CD14-positive monocyte (primary cell): ENCODE results near the gene SCD5. TPM values are rescaled to one million over a fixed set of nuclear protein-coding genes. Genes with fewer than 3 reads are reported as not detected.

Experiments used
- DNase-seq, 3 donors: peaks; one replicate each; pipeline ENCODE4 v3.0.0-alpha.2; 2011 to 2022
- H2AFZ ChIP-seq: 2 replicates; pipeline ENCODE4 v1.6.0; 2012; ENCODE audit warnings: mild to moderate bottlenecking, low read depth, low read length, inconsistent platforms; ENCODE audit not compliant: insufficient read depth, poor library complexity, severe bottlenecking
- H3K27ac ChIP-seq, 2 donors: 1 replicate in 1 of 2; 2 replicates in 1 of 2; pipeline ENCODE4 v1.5.1; 2012 to 2013; ENCODE audit warnings: low read length in 2 of 2, control low read depth in 1 of 2, inconsistent platforms in 1 of 2, low read depth in 1 of 2, mild to moderate bottlenecking in 1 of 2
- H3K27me3 ChIP-seq, 2 donors: one replicate each; pipeline versions ENCODE4 v1.6.0 to v1.6.1; 2011 to 2013; ENCODE audit warnings: low read length in 2 of 2; ENCODE audit not compliant: control insufficient read depth in 2 of 2, insufficient read depth in 2 of 2
- H3K36me3 ChIP-seq, 2 donors: replicated peaks in 1 of 2; 1 replicate in 1 of 2; 2 replicates in 1 of 2; pipeline versions ENCODE4 v1.5.1 to v1.6.1; 2012 to 2013; ENCODE audit warnings: low read length in 2 of 2, control low read depth in 1 of 2, inconsistent platforms in 1 of 2, mild to moderate bottlenecking in 1 of 2; ENCODE audit not compliant: insufficient read depth in 2 of 2, control insufficient read depth in 1 of 2
- H3K4me1 ChIP-seq, 2 donors: 1 replicate in 1 of 2; 2 replicates in 1 of 2; pipeline versions ENCODE4 v1.5.1 to v1.6.1; 2012 to 2013; ENCODE audit warnings: low read length in 2 of 2, control low read depth in 1 of 2, inconsistent platforms in 1 of 2, mild to moderate bottlenecking in 1 of 2, moderate library complexity in 1 of 2; ENCODE audit not compliant: insufficient read depth in 2 of 2, control insufficient read depth in 1 of 2
- H3K4me2 ChIP-seq: replicated peaks from 2 replicates; pipeline ENCODE3; 2012; ENCODE audit warnings: low read length, moderate library complexity, mild to moderate bottlenecking; ENCODE audit not compliant: poor library complexity, severe bottlenecking; ENCODE audit errors: extremely low read depth
- H3K4me3 ChIP-seq, 3 experiments: fragments of 200-600 bp in 1 of 3; sonication (generic) in 1 of 3; replicated peaks in 1 of 3; 1 replicate in 2 of 3; 2 replicates in 1 of 3; pipeline ENCODE4 v1.5.1; 2011 to 2013; ENCODE audit warnings: low read length in 3 of 3, mild to moderate bottlenecking in 3 of 3, control low read depth in 2 of 3, low read depth in 2 of 3, inconsistent platforms in 1 of 3, moderate library complexity in 1 of 3
- H3K79me2 ChIP-seq: 2 replicates; pipeline ENCODE4 v1.6.0; 2012; ENCODE audit warnings: mild to moderate bottlenecking, control low read depth, inconsistent platforms, low read length, moderate library complexity; ENCODE audit not compliant: insufficient read depth
- H3K9ac ChIP-seq: 2 replicates; pipeline ENCODE4 v1.6.0; 2017; ENCODE audit warnings: low read length, mild to moderate bottlenecking; ENCODE audit not compliant: insufficient read depth, poor library complexity, severe bottlenecking
- H3K9me3 ChIP-seq, 2 donors: replicated peaks in 1 of 2; 1 replicate in 1 of 2; 2 replicates in 1 of 2; pipeline versions ENCODE4 v1.5.1 to v1.6.1; 2012 to 2013; ENCODE audit warnings: low read length in 2 of 2, control low read depth in 1 of 2; ENCODE audit not compliant: control insufficient read depth in 1 of 2, insufficient read depth in 1 of 2
- H4K20me1 ChIP-seq: 2 replicates; pipeline ENCODE4 v1.6.0; 2012; ENCODE audit warnings: mild to moderate bottlenecking, low read length, control low read depth, moderate library complexity; ENCODE audit not compliant: insufficient read depth
- H3K27ac Mint-ChIP-seq, 7 donors: one replicate each; pipeline ENCODE4 v1.8.0; 2020; ENCODE audit warnings: mild to moderate bottlenecking in 7 of 7, mixed read lengths in 7 of 7, moderate library complexity in 6 of 7, inconsistent platforms in 2 of 7
- H3K27me3 Mint-ChIP-seq, 3 donors: one replicate each; pipeline ENCODE4 v1.8.0; 2021 to 2022; ENCODE audit warnings: low read depth in 3 of 3, mild to moderate bottlenecking in 3 of 3, mixed read lengths in 3 of 3, moderate library complexity in 3 of 3, inconsistent platforms in 1 of 3
- H3K36me3 Mint-ChIP-seq, 2 donors: one replicate each; pipeline ENCODE4 v1.8.0; 2020; ENCODE audit warnings: mixed read lengths in 2 of 2, inconsistent platforms in 1 of 2, mild to moderate bottlenecking in 1 of 2
- H3K4me1 Mint-ChIP-seq: one replicate; pipeline ENCODE4 v1.8.0; 2020; ENCODE audit warnings: mild to moderate bottlenecking, mixed read lengths
- H3K4me3 Mint-ChIP-seq, 2 donors: one replicate each; pipeline ENCODE4 v1.8.0; 2020; ENCODE audit warnings: mild to moderate bottlenecking in 2 of 2, mixed read lengths in 2 of 2, moderate library complexity in 1 of 2
- H3K9me3 Mint-ChIP-seq, 7 donors: one replicate each; pipeline ENCODE4 v1.8.0; 2020 to 2022; ENCODE audit warnings: mixed read lengths in 7 of 7, mild to moderate bottlenecking in 6 of 7, moderate library complexity in 6 of 7, inconsistent platforms in 2 of 7
- CTCF ChIP-seq: fragments of 200-600 bp; IDR thresholded peaks from one replicate; pipeline ENCODE4 v1.8.0; 2022; ENCODE audit warnings: antibody characterized with exemption, mild to moderate bottlenecking
- WGBS: methylation state at CpG from one replicate; pipeline ENCODE4 v1.1.5; 2013; ENCODE audit warnings: missing lambda C conversion rate; ENCODE audit not compliant: insufficient coverage; 5-methylcytosine and 5-hydroxymethylcytosine counted together
- intact Hi-C, 2 donors: fragments of 100-400 bp; cut with micrococcal nuclease; formaldehyde crosslinking; loops; one replicate each; pipeline versions ENCODE4 v1.15.0 to v1.15.1; 2023
- polyA plus RNA-seq, 3 donors: library from polyadenylated mRNA; depleted of rRNA in 1 of 3; unstranded in 2 of 3; stranded (reverse) in 1 of 3; fragments of 300-500 nt in 2 of 3; fragments of >200 nt in 1 of 3; fragmentation: Illumina TruSeq in 2 of 3; gene quantifications; 1 replicate in 2 of 3; 2 replicates in 1 of 3; pipeline ENCODE4 v1.2.3, GENCODE V29; 2012 to 2021

SCD5 gene
- polyA plus RNA-seq, 3 donors, result 0.28 to 1.3 (median 0.61) TPM

GRCh38 chr4:82779032-82779431 lies 19.6 kb downstream of the SCD5 start:
- Histone ChIP-seq H3K36me3 (no peaks in the 10 kb centered on the region), H3K27me3 (no peaks in the 10 kb centered on the region), H3K9ac (no peak overlapping the region), H4K20me1 (no peaks in the 10 kb centered on the region), H3K27ac (no peak overlapping the region), H2AFZ (no peak overlapping the region), H3K4me3 (no peak overlapping the region), H3K4me1 (peaks cover 3 to 6% of the 10 kb centered on the region in 2 donors), H3K79me2 (no peaks in the 10 kb centered on the region), H3K4me2 (no peak overlapping the region), H3K9me3 (no peaks in the 10 kb centered on the region)
- DNase-seq, result no peak
- Mint-ChIP-seq H3K4me3 (no peak overlapping the region), H3K9me3 (peaks cover 0 to 1% (median 0%) of the 10 kb centered on the region in 7 donors), H3K27me3 (no peaks in the 10 kb centered on the region), H3K4me1 (peaks cover 16% of the 10 kb centered on the region), H3K27ac (no peak overlapping the region), H3K36me3 (no peaks in the 10 kb centered on the region)
- no peak for TF ChIP-seq CTCF
- intact Hi-C loops, result no loop called here
- WGBS, result 93% methylated on average over 2 of the region's 11 CpGs

- peaks cover 16% of the 10 kb centered on the region for H3K4me1 Mint-ChIP-seq
- Histone ChIP-seq H3K9ac (no peak overlapping the region), H3K4me2 (no peak overlapping the region), H4K20me1 (no peaks in the 10 kb centered on the region), H3K4me3 (no peak overlapping the region), H3K36me3 (no peaks in the 10 kb centered on the region), H3K79me2 (no peaks in the 10 kb centered on the region), H3K27me3 (no peaks in the 10 kb centered on the region), H3K4me1 (peaks cover 3 to 6% of the 10 kb centered on the region in 2 donors), H3K27ac (no peak overlapping the region), H2AFZ (no peak overlapping the region), H3K9me3 (no peaks in the 10 kb centered on the region)
- DNase-seq, result no peak
- H3K27ac Mint-ChIP-seq, result no peak overlapping the region
- WGBS, result 100% methylated on average over 2 of the region's 5 CpGs
- intact Hi-C loops, result no loop called here
- H3K27me3 Mint-ChIP-seq, result no peaks in the 10 kb centered on the region
- H3K4me3 Mint-ChIP-seq, result no peak overlapping the region
- TF ChIP-seq CTCF, result no peak
- no peaks in the 10 kb centered on the region for H3K36me3 Mint-ChIP-seq
- peaks cover 0 to 1% (median 0%) of the 10 kb centered on the region in 7 donors for H3K9me3 Mint-ChIP-seq
Measured at GRCh38 chr4:82777857-82778525, 20.6 kb downstream of the SCD5 start.
